ENCODE data around the gene IFT74.

GRCh38 chr9:26949637-26950069 lies 6.6 kb upstream of the IFT74 start:
- TF ChIP-seq CTCF (IDR thresholded peaks at IDR 0.05) (no peak), EP300 (IDR thresholded peaks at IDR 0.05) (no peak), POLR2A (IDR thresholded peaks at IDR 0.05) (no peak)

Data from tibial nerve (tissue), 4 donors.